ACC112 (cell line): ENCODE results near the gene ZNF76.
A peak's percentile ranks its signal among the peaks of the same experiment; 100 is the strongest.

ENCODE experiments used
- H2AFZ ChIP-seq: fragments of 200-600 bp; sonication (generic); one replicate; pipeline ENCODE4 v1.6.0; 2017; ENCODE audit warnings: antibody characterized with exemption, low read length; ENCODE audit not compliant: unreplicated experiment
- H3K27ac ChIP-seq: fragments of 200-600 bp; sonication (generic); 2 replicates; pipeline ENCODE4 v1.5.1; 2014; ENCODE audit warnings: low read depth, mild to moderate bottlenecking, antibody characterized with exemption, low read length, moderate library complexity
- H3K27me3 ChIP-seq: fragments of 200-600 bp; sonication (generic); 2 replicates; pipeline ENCODE4 v1.6.1; 2014; ENCODE audit warnings: mild to moderate bottlenecking, antibody characterized with exemption, low read length, moderate library complexity, mixed read lengths; ENCODE audit not compliant: insufficient read depth
- H3K36me3 ChIP-seq: fragments of 200-600 bp; sonication (generic); 2 replicates; pipeline ENCODE4 v1.6.1; 2016; ENCODE audit warnings: mild to moderate bottlenecking, antibody characterized with exemption, low read length, moderate library complexity, mixed read lengths; ENCODE audit not compliant: insufficient read depth
- H3K4me1 ChIP-seq: fragments of 200-600 bp; sonication (generic); one replicate; pipeline ENCODE4 v1.6.1; 2016; ENCODE audit warnings: low read length, mixed read lengths; ENCODE audit not compliant: insufficient read depth, unreplicated experiment, control insufficient read depth
- H3K4me3 ChIP-seq: fragments of 200-600 bp; sonication (generic); 2 replicates; pipeline ENCODE4 v1.5.1; 2014; ENCODE audit warnings: mild to moderate bottlenecking, low read depth, low read length
- H3K79me2 ChIP-seq: fragments of 200-600 bp; sonication (generic); one replicate; pipeline ENCODE4 v1.6.0; 2016; ENCODE audit warnings: low read length; ENCODE audit not compliant: control insufficient read depth, unreplicated experiment, insufficient read depth

Gene ZNF76

DNA sequence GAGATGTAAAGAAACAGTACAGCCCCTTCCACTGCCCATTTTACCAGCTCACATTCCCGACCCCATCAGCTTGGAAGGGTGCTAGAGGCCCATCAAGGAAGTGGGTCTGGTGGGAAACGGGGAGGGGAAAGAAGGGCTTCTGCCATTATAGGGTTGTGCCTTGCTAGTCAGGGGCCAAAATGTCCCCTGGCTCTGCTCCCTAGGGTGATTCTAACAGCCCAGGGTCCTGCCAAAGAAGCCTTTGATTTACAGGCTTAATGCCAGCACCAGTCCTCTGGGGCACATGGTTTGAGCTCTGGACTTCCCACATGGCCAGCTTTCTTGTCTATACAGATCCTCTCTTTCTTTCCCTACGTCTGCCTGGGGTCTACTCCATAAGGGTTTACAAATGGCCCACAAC is 10.6 kb upstream of the ZNF76 start:
- no peak overlapping the region for H3K4me3 ChIP-seq
- H3K79me2 ChIP-seq: peaks cover 2% of the 10 kb centered on the region
- no peak overlapping the region for H3K27ac ChIP-seq
- no peak overlapping the region for H2AFZ ChIP-seq
- no peaks in the 10 kb centered on the region for H3K36me3 ChIP-seq
- peaks cover 20% of the 10 kb centered on the region for H3K4me1 ChIP-seq
- no peaks in the 10 kb centered on the region for H3K27me3 ChIP-seq

DNA sequence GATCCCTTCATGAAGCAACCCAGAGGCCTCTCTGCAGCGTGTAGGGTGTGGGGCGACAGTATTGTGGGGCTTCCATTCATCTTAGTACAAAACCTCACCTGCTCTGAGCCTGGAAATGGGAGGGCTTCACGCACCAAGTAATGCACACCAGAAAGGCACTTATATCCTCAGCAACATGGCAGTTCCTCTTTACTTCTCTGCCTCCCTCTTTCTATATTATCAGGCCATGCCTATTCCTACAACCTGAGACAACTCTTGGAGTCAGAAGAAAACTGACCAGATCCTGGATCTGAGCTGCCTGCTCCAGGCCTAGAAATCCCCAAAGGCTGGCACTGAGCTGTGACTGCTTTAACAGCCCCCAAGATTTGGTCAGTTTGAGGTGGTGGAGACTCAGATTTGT is 7.6 kb upstream of the ZNF76 start:
- H3K79me2 ChIP-seq: peaks cover 7% of the 10 kb centered on the region
- H3K4me1 ChIP-seq: peaks cover 20% of the 10 kb centered on the region
- H3K27ac ChIP-seq: no peak overlapping the region
- H3K27me3 ChIP-seq: no peaks in the 10 kb centered on the region
- no peak overlapping the region for H2AFZ ChIP-seq
- no peaks in the 10 kb centered on the region for H3K36me3 ChIP-seq
- no peak overlapping the region for H3K4me3 ChIP-seq

DNA sequence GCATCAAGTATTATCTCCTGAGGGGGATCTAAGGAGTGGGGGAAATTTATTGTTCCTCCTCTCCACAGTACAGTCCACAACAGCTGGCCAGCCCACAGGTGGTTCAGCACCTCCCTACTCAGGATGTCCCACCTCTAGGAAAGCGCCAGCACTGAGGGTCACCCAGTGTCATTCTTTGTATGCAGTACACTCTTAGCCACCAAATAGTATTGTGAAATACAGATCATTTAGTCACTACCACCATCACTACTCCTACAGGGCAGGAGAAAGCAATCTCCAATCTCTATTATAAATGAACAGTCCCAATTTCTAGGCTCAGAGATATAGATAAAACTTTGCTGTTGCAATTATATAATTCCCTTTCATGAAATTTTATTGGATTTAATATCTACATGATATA is 6.3 kb upstream of the ZNF76 start:
- H3K4me1 ChIP-seq: peaks cover 16% of the 10 kb centered on the region
- H3K79me2 ChIP-seq: peaks cover 17% of the 10 kb centered on the region
- H2AFZ ChIP-seq: no peak overlapping the region
- H3K27me3 ChIP-seq: no peaks in the 10 kb centered on the region
- no peak overlapping the region for H3K4me3 ChIP-seq
- no peaks in the 10 kb centered on the region for H3K36me3 ChIP-seq
- H3K27ac ChIP-seq: no peak overlapping the region

DNA sequence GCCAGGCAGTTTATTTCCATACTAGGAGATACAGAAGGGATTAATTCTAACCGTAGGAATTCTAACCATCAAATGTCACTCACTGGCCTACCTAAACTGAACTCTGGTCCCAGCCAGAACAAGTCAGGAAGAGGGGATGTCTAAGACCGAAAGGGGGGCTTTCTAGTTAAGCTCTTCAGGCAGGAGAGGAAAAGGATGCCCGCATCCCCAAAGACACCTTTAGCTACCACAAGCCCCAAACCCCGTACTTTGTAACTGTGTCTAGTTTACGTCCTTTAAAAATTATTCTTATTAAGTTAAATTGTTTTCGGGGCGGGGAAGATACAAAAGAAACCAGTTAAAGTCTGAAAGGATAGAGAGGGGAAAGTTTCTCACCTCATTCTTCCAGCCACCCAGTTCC is 1.2 kb upstream of the ZNF76 start:
- Histone ChIP-seq H3K27me3 (no peaks in the 10 kb centered on the region), H3K4me3 (peak overlapping the region; percentile 86), H3K36me3 (no peaks in the 10 kb centered on the region), H3K79me2 (peaks cover 37% of the 10 kb centered on the region), H3K27ac (peak overlapping the region; percentile 70), H2AFZ (peak overlapping the region; percentile 73), H3K4me1 (peaks cover 16% of the 10 kb centered on the region)

DNA sequence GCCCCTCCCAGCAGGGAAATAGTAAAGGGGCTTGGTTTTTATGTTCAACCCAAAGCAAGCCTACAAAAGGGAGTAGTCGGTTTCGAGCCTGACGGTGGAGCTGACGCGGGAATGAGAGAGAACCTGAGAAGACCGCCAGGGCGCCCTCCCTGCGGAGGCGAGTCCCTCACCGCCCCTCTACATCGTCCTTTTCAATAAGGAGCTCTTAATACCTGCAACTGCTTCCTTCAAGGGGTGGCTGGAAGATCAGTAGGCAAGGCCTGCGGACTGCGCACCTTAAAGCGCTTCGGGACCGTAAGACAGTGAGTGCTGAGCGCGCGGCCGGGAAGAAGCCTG is 709 bp upstream of the ZNF76 start:
- Histone ChIP-seq H3K4me1 (peaks cover 16% of the 10 kb centered on the region), H3K27ac (peak overlapping the region; percentile 70), H3K79me2 (peaks cover 37% of the 10 kb centered on the region), H3K36me3 (no peaks in the 10 kb centered on the region), H3K4me3 (peak overlapping the region; percentile 86), H2AFZ (peak overlapping the region; percentile 73), H3K27me3 (no peaks in the 10 kb centered on the region)

DNA sequence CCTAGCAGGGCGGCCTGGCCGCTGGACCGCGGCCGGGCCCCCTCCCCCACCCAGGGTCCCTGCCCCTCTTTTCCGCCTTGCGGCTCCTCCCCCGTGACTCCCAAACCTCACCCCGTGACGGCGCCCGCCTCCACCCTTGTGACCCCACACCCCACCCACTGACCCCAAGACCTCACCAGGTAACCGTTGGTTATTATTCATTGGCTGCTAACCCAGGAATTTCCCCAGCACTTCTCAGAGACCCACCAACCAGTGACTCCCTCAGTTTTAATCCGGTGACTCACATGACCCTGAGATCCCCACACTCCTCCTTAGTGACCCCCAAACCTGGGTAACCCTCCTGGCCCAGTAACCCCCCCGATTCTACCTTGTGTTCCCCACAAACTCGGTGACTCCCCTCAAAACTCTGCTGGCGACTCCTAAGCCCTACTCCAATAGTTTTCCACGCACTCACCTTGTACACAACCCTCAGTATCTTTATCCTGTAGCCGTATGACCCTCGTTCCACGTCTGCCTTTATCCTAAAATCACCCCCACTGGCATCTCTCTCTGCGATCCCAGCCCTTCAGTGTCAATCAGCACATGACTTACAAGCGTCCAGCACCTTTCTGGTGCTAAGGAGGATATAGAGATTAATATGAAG is 534 bp downstream of the ZNF76 start:
- peaks cover 42% of the 10 kb centered on the region for H3K79me2 ChIP-seq
- H3K4me1 ChIP-seq: peaks cover 16% of the 10 kb centered on the region
- H3K36me3 ChIP-seq: no peaks in the 10 kb centered on the region
- H3K27me3 ChIP-seq: no peaks in the 10 kb centered on the region
- H2AFZ ChIP-seq: peak overlapping the region; percentile 86
- peak overlapping the region; percentile 86 for H3K4me3 ChIP-seq
- H3K27ac ChIP-seq: peak overlapping the region; percentile 80

DNA sequence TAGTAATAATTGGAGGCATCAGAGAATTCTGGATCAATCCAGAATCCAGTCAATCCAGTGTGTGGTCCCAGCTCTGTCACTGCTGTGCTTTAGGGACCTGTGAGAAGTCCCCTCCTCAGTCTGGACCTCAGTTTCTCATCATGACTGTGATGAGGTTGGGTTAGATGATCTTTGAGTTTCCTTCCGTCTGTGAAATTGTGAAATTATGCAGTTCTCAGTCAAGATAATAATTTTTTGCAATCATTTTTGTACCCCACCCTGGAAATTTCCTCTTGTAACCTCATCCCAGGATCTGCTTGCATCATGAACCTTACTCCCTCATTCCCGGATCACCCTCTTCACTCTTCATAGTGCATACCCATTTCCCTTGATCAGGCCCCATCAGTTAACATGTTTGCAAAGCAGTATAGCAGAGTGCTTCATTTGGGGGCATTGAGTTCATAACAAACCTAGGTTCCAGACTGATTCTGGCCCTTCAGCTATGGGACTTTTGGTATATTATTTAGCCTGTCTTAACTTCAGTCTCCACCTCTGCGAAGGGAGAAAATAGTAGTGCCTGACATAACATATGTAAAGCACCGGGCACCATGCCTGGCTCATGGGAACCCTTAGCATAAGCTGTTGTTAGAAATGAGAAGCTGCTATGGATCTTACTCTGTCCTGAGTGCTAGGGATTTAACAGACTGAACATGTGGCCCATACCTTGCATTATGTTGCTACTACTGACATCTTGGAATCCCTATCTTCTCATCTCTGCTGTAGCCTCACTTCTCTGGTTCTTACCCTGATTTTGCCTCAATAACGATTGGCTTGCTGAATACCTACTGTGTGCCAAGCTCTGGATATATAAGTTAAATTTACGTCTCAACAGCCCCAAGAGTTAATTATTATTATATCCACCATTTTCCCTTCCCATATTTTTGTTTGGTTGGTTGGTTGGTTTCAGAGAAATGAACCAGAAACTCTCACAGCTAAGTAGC is 1.3 kb downstream of the ZNF76 start:
- no peaks in the 10 kb centered on the region for H3K27me3 ChIP-seq
- H3K27ac ChIP-seq: peak overlapping the region; percentile 80
- H3K79me2 ChIP-seq: peaks cover 42% of the 10 kb centered on the region
- peaks cover 16% of the 10 kb centered on the region for H3K4me1 ChIP-seq
- peak overlapping the region; percentile 86 for H3K4me3 ChIP-seq
- H2AFZ ChIP-seq: no peak overlapping the region
- no peaks in the 10 kb centered on the region for H3K36me3 ChIP-seq

DNA sequence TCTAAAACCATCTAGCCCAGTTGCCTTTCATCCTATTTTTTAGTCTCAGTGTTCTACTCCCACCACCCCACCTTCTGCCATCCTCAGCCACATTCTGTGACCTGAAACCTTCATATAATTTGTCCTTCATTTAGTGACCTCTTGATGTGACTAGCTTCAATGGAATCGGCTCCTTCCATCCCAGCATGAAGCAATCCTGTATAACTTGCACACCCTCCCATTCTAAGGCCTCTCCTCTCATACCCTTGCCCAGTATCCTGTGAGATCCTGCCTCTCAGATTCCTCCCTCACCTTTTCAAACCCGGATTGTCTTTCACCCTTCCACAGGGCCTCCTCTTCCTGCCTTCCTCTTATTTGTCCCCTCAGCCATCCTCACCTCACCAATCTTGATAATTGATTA is 3.1 kb downstream of the ZNF76 start:
- Histone ChIP-seq H3K4me1 (peaks cover 16% of the 10 kb centered on the region), H3K4me3 (no peak overlapping the region), H3K36me3 (no peaks in the 10 kb centered on the region), H2AFZ (no peak overlapping the region), H3K79me2 (peaks cover 37% of the 10 kb centered on the region), H3K27me3 (no peaks in the 10 kb centered on the region), H3K27ac (no peak overlapping the region)

DNA sequence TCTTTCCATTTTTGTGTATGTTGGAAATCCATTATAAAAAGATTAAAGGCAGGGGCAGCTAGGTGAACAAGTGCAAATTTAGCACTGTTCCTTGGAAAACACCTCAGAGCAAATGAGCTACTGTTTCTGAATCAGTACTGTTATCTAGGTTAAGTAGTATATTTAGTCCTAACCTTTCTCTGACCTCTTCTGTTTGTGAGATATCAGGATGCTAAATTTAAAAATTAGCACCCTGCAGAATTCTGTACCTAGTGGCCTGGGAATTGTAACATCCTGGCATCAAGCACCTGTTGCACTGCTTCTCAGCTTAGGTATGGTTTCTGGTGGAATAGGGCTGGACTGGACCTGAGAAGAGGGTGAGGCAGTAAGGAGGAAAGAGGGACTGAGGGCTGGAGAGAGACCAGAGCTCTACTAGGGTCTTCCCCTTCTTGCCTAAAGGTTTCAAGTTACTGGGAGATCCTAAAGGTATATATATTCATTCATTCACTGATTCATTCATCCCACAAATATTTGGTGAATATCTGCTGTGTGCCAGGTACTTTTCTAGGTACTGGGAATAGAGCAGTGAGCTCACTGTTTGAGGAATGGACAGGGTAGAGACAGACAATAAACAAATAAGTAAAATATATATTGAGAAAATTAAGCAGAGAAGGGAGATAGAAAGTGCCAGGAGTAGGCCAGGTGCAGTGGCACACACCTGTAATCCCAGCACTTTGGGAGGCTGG is 5.2 kb downstream of the ZNF76 start:
- H3K36me3 ChIP-seq: no peaks in the 10 kb centered on the region
- H2AFZ ChIP-seq: no peak overlapping the region
- H3K4me3 ChIP-seq: no peak overlapping the region
- peaks cover 12% of the 10 kb centered on the region for H3K4me1 ChIP-seq
- H3K79me2 ChIP-seq: peaks cover 25% of the 10 kb centered on the region
- no peaks in the 10 kb centered on the region for H3K27me3 ChIP-seq
- no peak overlapping the region for H3K27ac ChIP-seq

DNA sequence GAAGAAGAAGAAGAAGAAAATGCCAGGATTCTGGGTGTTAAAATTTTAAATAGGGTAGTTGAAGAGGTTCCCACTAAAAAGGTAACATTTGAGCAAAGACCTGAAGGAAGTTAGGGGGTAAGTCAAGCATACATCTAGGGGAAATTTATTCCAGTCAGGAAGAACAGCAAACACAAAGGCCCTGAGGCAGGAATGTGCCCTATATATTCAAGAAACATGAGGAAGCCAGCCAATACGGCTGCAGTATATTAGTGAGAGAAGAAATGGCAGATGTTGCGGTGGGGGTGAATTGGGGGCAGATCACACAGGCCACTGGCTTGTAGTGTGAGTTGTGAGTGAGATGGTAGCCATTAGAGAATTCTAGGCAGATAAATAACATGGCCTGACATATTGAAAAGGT is 6.0 kb downstream of the ZNF76 start:
- Histone ChIP-seq H3K79me2 (peaks cover 18% of the 10 kb centered on the region), H3K4me1 (peaks cover 9% of the 10 kb centered on the region), H3K36me3 (no peaks in the 10 kb centered on the region), H3K27ac (no peak overlapping the region), H3K27me3 (no peaks in the 10 kb centered on the region), H3K4me3 (no peak overlapping the region), H2AFZ (no peak overlapping the region)
